Stimulated activated CD4-positive, alpha-beta T cell treated with anti-CD3 and anti-CD28 coated beads, Interleukin-12 subunit alpha, Interleukin-12 subunit beta, amount 100 ng/mL, for 48 hours (primary cell): Measurements from ENCODE around the gene CTNNA3.
"Not testable (repeated sequence)": the region's sequence is repeated elsewhere in the genome, so short reads cannot be mapped to it uniquely, and the experiment has no call there.

Source experiments
- DNase-seq, 3 donors: peaks; one replicate each; pipeline ENCODE4 v3.0.0-alpha.2; 2020; ENCODE audit warnings: low read depth in 2 of 3, low spot score in 1 of 3

The CTNNA3 gene

DNA sequence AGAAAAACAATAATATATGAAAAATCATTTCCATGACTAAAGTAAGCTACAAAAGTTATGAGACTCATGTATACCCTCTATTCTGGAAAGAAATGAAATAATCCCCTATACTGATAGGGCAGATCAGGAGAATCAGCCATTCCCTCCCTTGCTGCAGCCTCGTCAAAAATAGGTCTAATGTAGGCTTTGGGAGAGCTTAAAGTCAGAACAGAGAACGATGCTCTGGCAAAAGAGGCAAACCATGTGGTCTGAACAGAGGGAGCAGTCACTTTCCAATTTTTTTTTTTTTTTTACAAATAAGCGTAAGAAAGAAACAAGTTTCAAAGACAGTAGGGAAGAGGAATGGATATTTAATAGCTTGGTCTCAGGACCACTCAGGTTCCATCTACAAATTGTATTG lies 1232.4 kb downstream of the CTNNA3 start:
- DNase-seq, result no peak

DNA sequence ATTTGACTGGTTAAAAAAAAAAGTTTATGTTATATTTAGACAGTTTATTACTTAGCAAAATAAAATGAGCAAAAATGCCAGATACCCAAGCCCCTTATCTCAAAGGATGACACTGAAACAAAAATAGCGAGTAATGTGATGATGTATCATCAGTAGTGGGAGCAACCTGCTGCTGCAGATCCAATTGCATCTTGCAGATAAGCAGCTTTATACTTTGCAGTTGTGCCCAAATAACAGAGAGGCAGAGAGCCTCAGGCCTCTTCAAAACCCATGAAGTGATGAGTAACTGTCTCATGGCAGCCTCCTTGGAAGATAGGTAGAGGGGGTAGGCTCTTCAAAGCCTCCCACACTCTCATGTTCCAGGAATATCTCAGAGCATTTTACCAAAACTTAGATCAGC lies 1238.4 kb downstream of the CTNNA3 start:
- DNase-seq, result no peak

DNA sequence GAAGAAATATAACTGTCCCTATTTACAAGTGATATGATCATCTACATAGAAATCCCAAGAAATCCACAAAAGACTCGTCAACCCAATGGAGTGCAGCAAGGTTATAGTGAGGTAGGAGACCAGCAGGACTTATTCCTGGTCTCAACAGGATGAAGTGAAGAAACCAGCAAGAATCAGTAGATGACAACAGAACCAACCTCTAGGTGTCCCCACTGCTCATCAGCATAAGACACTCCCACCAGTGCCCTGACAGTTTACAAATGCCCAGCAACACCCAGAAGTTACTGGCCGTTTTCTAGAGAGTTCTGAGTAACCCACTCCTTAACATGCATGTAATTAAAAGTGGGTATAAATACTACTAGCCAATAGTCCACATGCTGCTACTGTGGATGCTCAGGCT lies 1240.7 kb downstream of the CTNNA3 start:
- DNase-seq, result no peak

DNA sequence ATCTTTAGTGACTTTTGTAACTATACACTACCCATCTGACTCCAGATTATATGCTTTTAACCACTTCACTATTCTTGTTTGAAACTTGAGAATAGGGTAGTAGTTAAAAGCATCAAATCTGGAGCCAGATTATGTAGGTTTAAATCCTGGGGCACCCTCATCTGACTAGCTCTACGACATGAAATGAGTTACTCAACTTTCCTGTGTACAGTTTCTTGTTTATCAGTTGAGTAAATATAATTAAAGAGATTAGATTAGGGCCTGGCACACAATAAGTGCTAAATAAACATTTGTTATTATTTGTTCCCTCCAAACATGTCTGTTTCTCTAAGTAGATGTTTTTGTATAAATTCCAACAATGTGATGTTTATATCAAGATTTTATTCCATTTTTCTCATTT lies 1255.4 kb downstream of the CTNNA3 start:
- no peak for DNase-seq

DNA sequence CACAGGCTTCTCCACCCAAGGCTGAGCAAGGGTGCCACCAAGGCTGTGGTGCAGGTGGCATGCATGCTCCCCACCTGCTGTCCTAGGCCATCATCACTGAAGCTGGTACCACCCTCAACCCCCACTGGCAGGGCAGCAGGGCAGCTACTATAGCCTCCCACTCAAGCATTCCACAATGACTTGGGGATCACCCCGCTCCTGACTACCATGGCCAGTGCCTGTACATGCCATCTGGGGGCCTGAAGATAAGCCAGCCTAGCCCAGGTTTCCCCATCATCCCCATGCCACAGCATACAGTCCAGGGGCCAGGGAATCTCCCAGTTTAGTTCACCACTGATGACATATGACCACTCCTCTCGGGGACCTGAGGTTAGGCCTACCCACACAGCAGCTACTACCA lies 1281.1 kb downstream of the CTNNA3 start:
- no peak for DNase-seq

DNA sequence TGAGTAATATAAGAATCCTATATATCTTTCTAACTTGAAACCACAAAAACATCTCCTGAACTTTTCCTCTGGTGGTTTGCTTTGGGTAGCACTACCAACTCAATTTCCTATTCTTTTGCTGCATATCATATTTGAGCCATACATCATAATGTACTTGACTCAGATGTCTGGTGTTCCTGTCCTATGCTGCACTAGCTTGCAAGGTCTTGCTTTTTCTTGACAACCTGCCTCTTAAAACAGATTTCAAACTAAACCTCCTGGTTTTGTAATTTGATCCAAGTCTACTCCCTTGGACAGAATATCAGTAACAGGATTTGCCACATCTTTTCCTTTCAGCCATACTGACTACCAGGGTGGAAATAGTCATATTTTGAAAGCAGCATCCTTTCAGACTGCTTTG lies 1290.4 kb downstream of the CTNNA3 start:
- DNase-seq, result no peak

DNA sequence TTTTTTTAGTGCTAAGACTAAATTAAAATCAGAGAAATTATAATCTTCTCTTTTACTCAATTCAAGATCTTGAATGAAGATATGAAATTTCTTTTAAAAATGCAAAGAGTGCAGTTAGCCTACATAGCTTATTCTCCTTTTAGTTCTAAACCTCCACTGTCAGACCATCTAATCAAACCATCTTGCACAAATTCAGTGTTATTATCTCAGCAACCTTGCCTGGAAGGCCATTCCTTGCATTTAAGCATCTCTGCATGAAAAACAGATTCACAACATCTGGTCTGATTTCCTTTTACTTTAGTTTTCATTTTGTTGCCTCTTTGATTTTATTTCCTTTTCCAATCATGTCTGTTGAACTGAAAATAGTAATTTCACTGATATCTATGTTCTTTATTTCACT lies 1297.3 kb downstream of the CTNNA3 start:
- no peak for DNase-seq

DNA sequence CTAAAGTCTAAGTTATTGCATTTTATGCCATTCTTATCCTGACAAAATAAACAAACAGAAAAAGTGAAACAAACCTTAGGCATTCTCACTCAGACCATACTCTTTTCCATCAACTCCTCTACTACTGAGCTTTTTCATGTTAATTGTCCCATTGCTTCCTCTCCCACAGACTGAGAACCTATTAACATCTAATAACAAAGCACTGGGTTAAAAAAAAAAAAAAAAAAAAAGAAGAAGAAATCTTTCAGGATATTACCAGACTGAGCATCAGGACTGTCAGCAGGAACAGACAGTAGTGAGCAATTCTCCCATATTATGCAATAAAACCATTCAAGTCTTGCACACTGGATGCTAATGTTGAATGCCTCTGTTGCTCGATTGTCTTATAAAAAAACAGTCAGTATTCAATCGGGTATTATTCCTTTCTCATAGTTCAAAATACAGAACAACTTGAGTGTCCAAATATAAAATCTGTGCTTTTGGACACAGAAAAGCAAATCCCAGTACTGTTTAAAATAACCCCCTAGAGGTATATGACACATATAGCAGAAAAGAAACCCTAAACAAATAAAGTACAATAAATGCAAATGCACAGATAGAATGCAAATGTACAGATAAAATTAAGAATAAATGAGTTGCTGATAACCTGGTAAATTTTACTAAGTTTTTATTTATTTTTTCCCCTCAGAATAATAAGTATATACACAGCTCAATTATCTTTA lies 1301.5 kb downstream of the CTNNA3 start:
- no peak for DNase-seq

DNA sequence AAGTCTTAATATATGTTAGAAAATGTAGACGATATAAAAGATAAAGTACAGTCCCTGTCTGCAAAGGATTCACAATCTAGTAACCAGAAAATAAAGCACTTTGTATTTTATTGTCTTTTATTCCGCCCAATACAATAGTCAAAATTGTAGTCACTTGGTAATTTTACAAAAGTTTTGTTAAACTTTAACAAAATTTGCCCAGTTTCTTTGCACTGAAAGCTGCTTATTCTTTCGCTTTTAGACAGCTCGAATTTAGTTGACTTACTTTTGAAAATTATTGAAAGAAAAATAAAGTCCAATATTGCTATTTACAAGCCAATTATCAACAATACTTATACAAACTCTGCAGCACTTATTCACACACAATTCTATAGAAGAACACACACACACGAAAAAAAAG lies 1305.1 kb downstream of the CTNNA3 start:
- no peak for DNase-seq

DNA sequence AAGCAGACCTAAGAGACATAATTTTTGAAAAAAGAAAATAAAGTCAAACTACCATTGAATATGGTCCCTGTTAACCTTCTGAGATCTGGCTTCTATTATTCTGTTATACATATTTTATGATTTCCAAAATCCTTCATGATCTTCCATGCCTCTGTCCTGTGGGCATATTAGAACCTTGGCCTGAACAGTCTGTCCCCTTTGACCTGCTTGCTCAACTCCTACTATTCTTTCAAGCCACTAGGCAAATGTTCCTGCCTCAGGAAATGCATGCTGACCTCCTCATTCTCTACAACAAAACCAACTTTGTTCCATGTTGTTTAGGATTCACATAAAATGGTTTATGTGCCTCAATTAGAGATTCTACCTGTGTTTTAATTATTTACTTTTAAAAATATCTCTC lies 1315.0 kb downstream of the CTNNA3 start:
- no peak for DNase-seq

DNA sequence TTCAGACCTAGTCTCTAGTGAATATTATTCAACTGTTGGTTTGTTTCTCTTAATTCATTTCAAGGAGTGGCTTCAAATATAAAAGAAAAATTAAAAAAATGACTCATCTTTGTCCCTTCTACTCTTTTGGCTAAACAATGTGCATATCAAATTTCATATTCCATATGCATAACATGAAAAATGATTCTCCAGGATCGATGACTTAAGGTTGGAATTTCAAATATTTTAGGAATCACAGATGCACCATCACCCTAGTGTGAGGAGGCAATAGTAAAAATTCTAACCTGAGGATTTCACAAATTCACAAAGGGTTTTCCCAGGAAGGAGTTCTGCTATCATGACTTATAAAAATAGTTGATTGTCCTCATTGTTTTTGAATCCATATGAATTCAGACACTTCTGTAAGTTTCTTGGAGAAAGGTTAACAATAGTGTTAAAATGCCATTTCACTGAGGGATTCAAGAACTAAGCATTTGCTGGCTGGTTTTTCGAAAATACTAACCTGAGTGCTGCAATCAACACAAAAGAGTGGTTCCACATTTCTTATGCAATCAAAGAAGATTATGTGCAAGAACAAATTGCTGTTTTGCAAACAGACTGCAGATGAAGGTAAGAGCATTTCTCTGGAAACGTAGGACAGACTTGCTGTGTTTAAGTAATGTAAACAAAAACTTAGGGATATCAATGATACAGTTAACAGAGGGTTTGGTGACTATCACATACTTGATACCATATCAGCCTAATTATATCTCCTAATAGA lies 1317.7 kb downstream of the CTNNA3 start:
- DNase-seq, result no peak

DNA sequence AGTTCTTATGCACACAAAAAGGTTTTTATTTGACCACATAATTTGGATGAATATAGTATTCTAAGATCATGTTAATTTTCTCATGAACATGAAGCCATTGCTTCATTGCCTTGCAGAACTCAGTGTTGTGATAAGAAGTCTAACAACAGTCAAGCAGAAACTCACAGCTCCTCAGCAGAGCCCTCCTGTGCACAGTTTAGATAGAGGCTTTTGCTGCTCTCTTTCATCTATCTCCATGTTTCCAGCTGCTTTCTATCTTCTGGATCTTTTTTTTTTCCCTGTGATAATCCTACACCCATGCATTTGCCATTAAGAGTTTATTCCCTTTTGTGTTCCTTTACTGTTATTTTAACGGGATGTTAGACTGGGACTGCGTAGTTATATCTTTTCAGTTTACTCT lies 1327.8 kb downstream of the CTNNA3 start:
- DNase-seq, result no peak

DNA sequence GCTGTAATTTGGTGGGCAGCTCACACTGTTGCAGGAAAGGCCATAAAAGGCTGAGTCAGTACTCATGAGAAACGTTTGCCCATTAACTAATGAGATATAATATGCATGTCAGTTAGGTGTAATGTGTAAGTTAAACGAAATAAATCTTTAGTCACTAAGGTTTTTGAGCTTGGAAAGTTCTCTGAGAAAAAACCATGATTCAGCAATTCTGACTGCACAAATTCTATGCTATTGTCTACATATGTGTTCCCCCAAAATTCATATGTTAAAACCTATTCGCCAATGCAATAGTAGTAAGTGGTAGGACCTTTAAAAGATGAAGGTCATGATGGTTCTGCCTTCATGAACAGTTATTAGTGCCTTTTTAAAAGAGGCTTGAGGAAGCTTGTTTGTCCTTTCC lies 1329.8 kb downstream of the CTNNA3 start:
- DNase-seq, result no peak

DNA sequence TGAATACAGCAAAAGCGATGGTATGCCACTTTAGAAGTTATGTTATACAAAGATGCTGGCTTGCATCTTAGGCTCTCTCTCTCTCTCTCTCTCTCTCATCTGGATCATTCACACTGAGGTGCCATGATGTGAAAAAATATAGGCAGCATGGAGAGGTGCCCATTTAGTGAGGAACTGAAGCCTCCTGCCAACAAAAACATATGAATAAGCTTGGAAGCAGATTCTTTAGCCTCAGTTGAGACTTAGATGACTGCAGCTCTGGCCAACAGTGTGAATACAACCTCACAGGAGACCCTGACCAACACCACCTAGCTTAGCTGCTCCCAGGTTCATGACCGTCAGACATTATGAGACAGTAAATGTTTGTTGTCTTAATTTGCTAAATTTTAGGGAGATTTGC lies 1330.3 kb downstream of the CTNNA3 start:
- DNase-seq, result no peak

DNA sequence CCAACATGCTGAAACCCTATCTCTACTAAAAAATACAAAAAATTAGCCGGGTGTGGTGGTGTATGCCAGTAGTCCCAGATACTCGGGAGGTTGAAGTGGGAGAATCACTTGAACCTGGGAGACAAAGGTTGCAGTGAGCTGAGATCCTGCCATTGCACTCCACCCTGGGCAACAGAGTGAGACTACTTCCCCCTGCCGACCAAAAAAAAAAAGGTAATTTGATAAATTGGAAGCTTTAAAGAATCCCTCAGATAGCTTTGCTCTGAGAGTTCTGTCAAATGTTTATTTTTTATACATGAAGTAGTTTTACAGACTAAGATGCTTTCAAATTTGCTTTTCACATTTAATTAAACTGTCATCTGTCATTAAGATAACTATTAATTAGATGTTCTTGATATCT lies 1333.5 kb downstream of the CTNNA3 start:
- DNase-seq, result no peak

DNA sequence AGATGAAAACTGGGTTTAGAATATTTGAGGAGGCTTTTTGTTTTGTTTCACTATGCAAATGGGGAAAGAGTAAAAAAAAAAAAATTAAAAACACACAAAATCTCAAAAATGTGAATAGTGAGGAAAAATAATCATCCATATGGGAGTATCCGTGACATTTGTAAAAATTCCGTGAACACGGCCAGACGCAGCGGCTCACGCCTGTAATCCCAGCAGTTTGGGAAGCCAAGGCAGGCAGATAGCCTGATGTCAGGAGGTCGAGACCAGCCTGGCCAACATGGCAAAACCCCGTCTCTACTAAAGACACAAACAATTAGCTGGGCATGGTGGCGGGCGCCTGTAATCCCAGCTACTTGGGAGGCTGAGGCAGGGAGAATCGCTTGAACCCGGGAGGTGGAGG lies 1342.2 kb downstream of the CTNNA3 start:
- DNase-seq, result not testable (repeated sequence)

DNA sequence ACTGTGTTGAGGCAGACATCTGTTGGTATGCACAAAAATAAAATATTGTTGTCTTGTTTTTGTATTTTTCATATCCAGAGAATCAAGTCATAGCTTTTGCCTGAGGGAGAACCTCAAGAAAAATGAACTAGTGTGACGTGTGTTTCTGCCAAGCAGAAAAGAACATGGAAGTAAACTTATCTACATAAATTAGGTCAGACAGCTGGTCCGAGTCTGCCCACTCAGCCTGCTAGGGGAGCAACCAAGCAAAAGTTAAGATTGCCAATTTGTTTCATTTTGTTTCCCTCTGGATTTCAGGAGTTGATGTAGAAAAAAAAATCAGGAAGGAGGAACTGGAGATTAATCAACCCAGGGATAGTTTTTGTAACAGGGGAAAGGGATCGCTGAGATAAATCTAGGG lies 1342.6 kb downstream of the CTNNA3 start:
- DNase-seq, result no peak

DNA sequence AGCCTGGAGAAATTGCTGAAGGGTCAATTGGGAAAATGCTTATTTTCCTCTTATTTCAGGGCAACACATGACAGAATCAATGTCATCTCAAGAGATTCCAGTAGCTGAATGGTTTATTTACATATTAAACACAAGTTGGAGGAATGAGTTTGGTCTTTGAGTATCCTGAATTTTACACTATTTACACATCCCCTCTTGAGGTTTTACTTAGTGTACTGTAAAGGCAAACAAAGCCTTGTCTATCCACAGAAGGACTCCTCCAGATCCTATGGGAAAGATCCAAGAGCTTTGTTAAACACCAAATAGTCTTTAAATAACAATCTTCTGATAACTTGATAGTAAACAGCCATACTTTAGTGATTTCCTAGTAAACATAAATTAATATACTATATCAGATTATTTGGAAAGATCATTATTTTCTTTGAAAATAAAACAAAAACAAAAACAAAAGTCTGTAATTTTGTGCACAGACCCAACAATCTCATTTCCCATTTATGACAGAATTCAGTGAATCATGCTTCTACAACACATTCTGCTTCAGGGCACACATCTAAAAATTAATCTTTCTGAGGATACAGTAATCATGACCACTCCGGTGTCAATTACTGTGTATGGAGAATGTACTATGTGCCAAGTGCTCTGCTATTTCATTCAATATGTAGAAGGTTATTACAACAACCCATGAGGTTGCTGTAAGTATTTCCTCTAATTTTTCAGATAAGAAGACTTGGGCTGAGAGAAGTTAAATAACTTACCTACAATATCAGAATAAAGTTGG lies 1345.2 kb downstream of the CTNNA3 start:
- no peak for DNase-seq

DNA sequence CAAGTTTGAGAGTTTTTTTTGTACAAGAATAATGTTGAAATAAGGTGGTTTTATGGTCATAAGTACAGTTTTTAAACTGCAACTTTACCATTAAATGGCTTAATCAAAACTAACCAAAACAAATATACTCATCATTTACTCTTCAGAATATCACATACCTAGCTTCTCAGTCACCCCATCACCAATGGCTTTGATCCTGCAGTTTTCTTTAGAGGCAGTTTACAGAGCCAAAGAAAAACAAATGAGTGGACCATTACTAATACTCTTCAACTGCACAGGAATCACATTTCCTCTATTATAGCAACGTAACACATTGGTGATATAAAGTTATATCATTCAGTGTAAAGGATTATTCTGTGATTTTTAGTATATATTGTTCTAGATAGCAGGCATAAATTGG lies 1346.3 kb downstream of the CTNNA3 start:
- no peak for DNase-seq

DNA sequence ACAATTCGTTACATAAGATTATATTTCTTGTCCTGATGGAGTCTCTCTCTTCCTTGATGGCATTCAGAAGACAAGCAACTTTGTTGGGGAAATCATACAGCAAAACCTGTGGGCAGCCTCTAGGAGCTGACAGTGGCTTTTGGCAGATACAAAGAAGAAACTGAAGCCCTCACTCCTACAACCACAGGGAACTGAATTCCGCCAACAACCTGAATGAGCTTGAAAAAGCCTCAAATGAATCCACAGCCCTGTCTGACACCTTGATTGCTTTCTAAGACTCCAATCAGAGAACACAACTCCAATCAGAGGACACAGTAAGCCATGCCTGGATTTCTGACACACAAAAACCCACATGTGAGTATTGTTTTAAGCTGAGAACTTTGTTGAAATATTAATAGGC lies 1346.9 kb downstream of the CTNNA3 start:
- DNase-seq, result no peak

DNA sequence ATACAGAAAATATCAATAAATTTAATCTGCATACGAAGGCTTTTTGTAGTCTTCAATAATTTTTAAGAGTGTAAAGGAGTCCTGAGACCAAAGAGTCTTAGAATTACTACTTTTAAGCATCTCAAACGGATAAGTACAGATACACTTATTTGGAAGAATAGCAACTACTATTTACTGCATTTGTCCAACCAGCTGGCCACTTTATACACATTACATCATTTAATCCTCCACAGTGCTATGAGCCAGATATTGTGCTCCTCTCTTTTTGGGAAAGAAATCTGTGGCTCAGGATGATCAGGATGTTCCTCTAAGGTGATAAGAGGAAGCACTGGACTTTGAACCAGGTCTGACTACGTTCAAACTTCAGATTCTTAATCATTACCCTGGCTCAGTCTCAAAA lies 1358.8 kb downstream of the CTNNA3 start:
- DNase-seq, result no peak

DNA sequence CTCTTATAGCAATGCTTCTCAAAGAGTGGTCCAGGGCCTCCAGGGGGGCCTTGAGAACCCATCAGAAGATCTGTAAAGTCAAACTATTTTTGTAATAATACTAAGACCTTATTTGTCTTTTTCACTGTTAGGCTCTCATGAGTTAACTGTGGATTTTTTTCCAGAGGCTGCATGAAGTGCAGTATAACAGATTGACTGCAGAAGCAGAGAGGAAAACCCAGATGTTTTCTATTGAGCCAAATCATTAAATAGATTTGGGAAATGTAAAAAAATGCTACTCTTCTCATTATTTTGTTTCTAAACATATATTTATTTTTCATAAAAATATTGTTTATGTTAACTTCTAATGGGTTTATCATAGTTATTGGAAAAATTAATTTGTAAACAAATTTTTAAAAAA lies 1359.2 kb downstream of the CTNNA3 start:
- no peak for DNase-seq
